B cell (primary cell): Measurements from ENCODE around the gene TUBA4A.

Source experiments
- EZH2 ChIP-seq: IDR thresholded peaks from 2 replicates; pipeline ENCODE4 v1.6.1; 2012; ENCODE audit warnings: borderline replicate concordance, low read depth, mild to moderate bottlenecking, moderate library complexity, low read length; ENCODE audit not compliant: insufficient read depth, poor library complexity, severe bottlenecking
- TF ChIP-seq, protein P1 (sequence below): fragments of 200-600 bp; IDR thresholded peaks from one replicate; pipeline ENCODE4 v1.8.0; 2022; ENCODE audit warnings: antibody characterized with exemption, mild to moderate bottlenecking

- TF ChIP-seq, protein P1, sequence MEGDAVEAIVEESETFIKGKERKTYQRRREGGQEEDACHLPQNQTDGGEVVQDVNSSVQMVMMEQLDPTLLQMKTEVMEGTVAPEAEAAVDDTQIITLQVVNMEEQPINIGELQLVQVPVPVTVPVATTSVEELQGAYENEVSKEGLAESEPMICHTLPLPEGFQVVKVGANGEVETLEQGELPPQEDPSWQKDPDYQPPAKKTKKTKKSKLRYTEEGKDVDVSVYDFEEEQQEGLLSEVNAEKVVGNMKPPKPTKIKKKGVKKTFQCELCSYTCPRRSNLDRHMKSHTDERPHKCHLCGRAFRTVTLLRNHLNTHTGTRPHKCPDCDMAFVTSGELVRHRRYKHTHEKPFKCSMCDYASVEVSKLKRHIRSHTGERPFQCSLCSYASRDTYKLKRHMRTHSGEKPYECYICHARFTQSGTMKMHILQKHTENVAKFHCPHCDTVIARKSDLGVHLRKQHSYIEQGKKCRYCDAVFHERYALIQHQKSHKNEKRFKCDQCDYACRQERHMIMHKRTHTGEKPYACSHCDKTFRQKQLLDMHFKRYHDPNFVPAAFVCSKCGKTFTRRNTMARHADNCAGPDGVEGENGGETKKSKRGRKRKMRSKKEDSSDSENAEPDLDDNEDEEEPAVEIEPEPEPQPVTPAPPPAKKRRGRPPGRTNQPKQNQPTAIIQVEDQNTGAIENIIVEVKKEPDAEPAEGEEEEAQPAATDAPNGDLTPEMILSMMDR: no peak
- no peak for TF ChIP-seq EZH2
Measured at GRCh38 chr2:219286436-219287115, 32.9 kb upstream of the TUBA4A start.
